ENCODE measurements around the gene ARMC9.

DNA sequence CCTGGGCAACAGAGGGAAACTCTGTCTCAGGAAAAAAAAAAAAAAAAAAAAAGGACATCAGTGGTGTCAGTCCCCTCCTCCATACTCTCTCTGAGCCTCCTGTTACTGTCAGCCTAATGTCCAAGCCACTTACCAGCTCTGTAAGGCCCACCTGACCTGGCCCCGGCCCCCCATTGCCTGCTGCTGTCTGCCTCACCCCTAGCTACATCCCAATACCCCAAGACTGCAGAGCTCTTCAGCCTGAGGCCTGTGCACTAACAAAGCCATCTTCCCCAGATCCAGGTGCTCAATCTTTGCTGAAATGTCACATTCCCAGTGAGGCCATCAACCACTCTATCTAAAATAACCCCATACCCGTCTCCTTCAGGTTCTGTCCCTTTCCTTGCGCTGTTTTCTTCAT is 5.7 kb downstream of the ARMC9 start:
- no peak for TF ChIP-seq CTCF (IDR thresholded peaks at IDR 0.05)
- no peak for TF ChIP-seq POLR2AphosphoS5 (IDR thresholded peaks at IDR 0.05)
- TF ChIP-seq EP300 (IDR thresholded peaks at IDR 0.05; ENCODE audit: low read depth), result no peak
